Cardiac muscle cell (in vitro differentiated cells and primary cell): ENCODE results near the gene ECI1. TPM values are rescaled to one million over a fixed set of nuclear protein-coding genes. Genes with fewer than 3 reads are reported as not detected.
"Not testable (repeated sequence)": the region's sequence is repeated elsewhere in the genome, so short reads cannot be mapped to it uniquely, and the experiment has no call there.

ENCODE experiments used
- DNase-seq, 2 donors: peaks; one replicate each; pipeline versions ENCODE4 v3.0.0 to v3.0.0-alpha.2; 2010 to 2017; ENCODE audit warnings: low read depth in 1 of 2, low spot score in 1 of 2
- H3K27ac ChIP-seq: fragments of 200-600 bp; sonication (generic); 2 replicates; pipeline ENCODE4 v1.5.1; 2016
- H3K27me3 ChIP-seq: fragments of 200-600 bp; sonication (generic); 2 replicates; pipeline ENCODE4 v1.6.0; 2016; ENCODE audit warnings: control low read depth
- H3K36me3 ChIP-seq: fragments of 200-600 bp; sonication (generic); 2 replicates; pipeline ENCODE4 v1.5.1; 2016; ENCODE audit warnings: control low read depth
- H3K4me1 ChIP-seq: fragments of 200-600 bp; sonication (generic); 2 replicates; pipeline ENCODE4 v1.8.1; 2017; ENCODE audit warnings: low read depth, mild to moderate bottlenecking, mixed run types
- H3K4me3 ChIP-seq: fragments of 200-600 bp; sonication (generic); 2 replicates; pipeline ENCODE4 v1.5.1; 2016; ENCODE audit warnings: mild to moderate bottlenecking
- H3K9me3 ChIP-seq: fragments of 200-600 bp; sonication (generic); 2 replicates; pipeline ENCODE4 v1.5.1; 2017; ENCODE audit warnings: low read depth, mild to moderate bottlenecking, control low read depth
- polyA plus RNA-seq: library from polyadenylated mRNA; unstranded; fragments of >200 nt; fragmentation: Nextera tagmentation; extraction: Ambion mirVana; gene quantifications from 2 replicates; pipeline ENCODE4 v1.2.1, GENCODE V29; 2016
- total RNA-seq: library from RNA; depleted of rRNA; stranded (reverse); fragments of >200 nt; gene quantifications from 2 replicates; pipeline ENCODE4 v1.2.3, GENCODE V29; 2016
- TF ChIP-seq, protein P1 (sequence below): IDR thresholded peaks from 2 replicates; pipeline ENCODE4 v1.5.1; 2012; ENCODE audit warnings: low read depth, mild to moderate bottlenecking, low read length

ECI1 gene
- total and polyA plus RNA-seq, 2 experiments from 2014 or later: 137 to 343 TPM

DNA sequence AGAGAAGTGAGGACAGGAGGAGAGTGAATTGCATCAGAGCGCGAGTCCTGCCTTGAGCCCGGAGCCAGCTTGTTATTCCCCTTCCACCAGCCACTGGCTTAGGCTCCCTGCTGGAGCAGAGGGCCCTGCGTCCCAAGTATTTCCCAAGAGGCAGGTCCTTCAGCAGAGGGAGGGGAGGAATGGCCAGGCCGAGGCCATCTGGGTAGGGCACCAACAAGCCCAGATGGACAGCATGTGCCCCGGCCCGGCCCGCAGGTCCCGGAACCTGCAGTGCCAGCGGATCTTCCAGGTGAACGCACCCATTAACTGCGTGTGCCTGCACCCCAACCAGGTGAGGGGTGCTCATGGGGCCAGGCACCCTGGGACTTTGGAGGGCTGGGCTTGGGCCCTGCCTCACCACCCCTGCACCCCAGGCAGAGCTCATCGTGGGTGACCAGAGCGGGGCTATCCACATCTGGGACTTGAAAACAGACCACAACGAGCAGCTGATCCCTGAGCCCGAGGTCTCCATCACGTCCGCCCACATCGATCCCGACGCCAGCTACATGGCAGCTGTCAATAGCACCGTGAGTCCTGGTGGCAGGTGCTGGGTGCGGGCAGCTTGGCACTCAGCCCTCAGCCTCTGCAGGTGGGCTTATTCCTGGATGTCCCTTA is 44.5 kb downstream of the ECI1 start:
- Histone ChIP-seq H3K4me1 (peaks cover 19% of the 10 kb centered on the region), H3K36me3 (peaks cover 5% of the 10 kb centered on the region), H3K4me3 (no peak overlapping the region), H3K27ac (no peak overlapping the region), H3K27me3 (no peaks in the 10 kb centered on the region), H3K9me3 (no peaks in the 10 kb centered on the region)
- TF ChIP-seq, protein P1, sequence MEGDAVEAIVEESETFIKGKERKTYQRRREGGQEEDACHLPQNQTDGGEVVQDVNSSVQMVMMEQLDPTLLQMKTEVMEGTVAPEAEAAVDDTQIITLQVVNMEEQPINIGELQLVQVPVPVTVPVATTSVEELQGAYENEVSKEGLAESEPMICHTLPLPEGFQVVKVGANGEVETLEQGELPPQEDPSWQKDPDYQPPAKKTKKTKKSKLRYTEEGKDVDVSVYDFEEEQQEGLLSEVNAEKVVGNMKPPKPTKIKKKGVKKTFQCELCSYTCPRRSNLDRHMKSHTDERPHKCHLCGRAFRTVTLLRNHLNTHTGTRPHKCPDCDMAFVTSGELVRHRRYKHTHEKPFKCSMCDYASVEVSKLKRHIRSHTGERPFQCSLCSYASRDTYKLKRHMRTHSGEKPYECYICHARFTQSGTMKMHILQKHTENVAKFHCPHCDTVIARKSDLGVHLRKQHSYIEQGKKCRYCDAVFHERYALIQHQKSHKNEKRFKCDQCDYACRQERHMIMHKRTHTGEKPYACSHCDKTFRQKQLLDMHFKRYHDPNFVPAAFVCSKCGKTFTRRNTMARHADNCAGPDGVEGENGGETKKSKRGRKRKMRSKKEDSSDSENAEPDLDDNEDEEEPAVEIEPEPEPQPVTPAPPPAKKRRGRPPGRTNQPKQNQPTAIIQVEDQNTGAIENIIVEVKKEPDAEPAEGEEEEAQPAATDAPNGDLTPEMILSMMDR: no peak
- peak in 1 of 2 donors; percentile 27 for DNase-seq

GRCh38 chr16:2206420-2206779 is 45.0 kb downstream of the ECI1 start:
- H3K4me1 ChIP-seq: peaks cover 19% of the 10 kb centered on the region
- H3K27me3 ChIP-seq: no peaks in the 10 kb centered on the region
- DNase-seq: no peak
- H3K4me3 ChIP-seq: peak overlapping the region; percentile 75
- no peaks in the 10 kb centered on the region for H3K9me3 ChIP-seq
- H3K27ac ChIP-seq: no peak overlapping the region
- TF ChIP-seq, protein P1: no peak
- H3K36me3 ChIP-seq: peaks cover 5% of the 10 kb centered on the region

- no peaks in the 10 kb centered on the region for H3K9me3 ChIP-seq
- peaks cover 17% of the 10 kb centered on the region for H3K4me1 ChIP-seq
- peaks cover 5% of the 10 kb centered on the region for H3K36me3 ChIP-seq
- no peak for DNase-seq
- peak overlapping the region; percentile 6 for H3K27ac ChIP-seq
- TF ChIP-seq, protein P1: no peak
- H3K27me3 ChIP-seq: no peaks in the 10 kb centered on the region
- peak overlapping the region; percentile 75 for H3K4me3 ChIP-seq
Measured at GRCh38 chr16:2205967-2206313, 45.4 kb downstream of the ECI1 start.

DNA sequence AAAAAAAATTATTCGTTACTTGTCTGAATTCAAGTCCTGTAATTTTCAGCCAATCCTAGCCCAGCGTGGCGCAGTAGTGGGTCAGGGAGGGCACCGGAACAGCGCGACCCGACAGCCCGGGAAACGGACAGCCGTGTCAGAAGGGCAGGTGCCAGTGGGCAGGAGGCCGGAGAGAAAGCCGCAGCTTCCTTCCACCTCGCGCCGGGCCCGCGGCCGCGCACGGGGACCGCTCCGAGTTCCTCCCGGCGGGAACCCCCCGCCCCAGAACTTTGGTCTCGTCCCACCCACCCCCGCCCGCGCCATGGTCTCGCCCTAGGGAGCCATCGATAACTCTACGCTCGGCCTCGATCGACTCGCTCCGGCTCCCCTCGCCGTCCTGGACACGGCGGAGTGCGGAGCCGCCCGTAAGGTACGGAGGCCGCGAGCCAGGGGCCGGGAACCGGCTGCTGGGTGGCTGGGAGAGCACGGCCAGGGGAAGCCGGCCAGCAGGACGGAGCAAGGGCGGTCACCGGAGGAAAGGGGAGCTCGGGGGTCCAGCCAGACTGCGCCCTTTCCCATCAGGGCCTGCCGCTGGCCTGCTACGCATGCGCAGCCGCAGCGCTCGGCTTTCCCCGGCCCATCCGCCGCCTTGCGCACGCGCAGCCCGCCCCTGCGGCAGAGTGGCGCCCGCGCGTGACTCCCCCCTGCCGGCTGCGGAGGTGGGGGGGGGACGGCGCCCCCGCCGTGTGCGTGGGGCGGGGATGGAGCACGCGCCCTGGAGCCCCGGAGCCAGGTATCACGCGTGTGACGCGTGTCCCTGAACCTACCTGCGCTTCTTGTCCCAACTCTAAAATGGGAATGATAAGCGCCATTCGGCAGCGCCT is 46.1 kb downstream of the ECI1 start, which contains the start of gene MLST8:
Gene MLST8 (plus strand): TSS at position 351 of the 863 bp plus-strand sequence. CDS start 632 bp downstream, outside the sequence.
- DNase-seq: peak; percentile 91 to 92
- Histone ChIP-seq H3K9me3 (no peaks in the 10 kb centered on the region), H3K4me3 (peak within 1 kb of the TSS; percentile 75), H3K4me1 (peaks cover 11% of the 10 kb centered on the region), H3K27ac (peak within 1 kb of the TSS; percentile 96), H3K27me3 (peaks cover under 1% of the 10 kb centered on the region), H3K36me3 (peaks cover 5% of the 10 kb centered on the region)
- TF ChIP-seq, protein P1: peak; percentile 29

GRCh38 chr16:2204416-2205103 is 46.8 kb downstream of the ECI1 start:
- Histone ChIP-seq H3K27me3 (peaks cover 8% of the 10 kb centered on the region), H3K4me1 (peaks cover 4% of the 10 kb centered on the region), H3K4me3 (peak overlapping the region; percentile 75), H3K36me3 (peaks cover 4% of the 10 kb centered on the region), H3K9me3 (no peaks in the 10 kb centered on the region), H3K27ac (peak overlapping the region; percentile 96)
- no peak for DNase-seq
- TF ChIP-seq, protein P1: no peak

GRCh38 chr16:2203119-2203688 is 48.2 kb downstream of the ECI1 start:
- H3K27ac ChIP-seq, H3K4me1 ChIP-seq, DNase-seq: not testable (repeated sequence)

More at GRCh38 chr16:2203119-2203688, 48.2 kb downstream of the ECI1 start:
- peaks cover 20% of the 10 kb centered on the region for H3K27me3 ChIP-seq
- not testable (repeated sequence) for H3K9me3 ChIP-seq, H3K36me3 ChIP-seq, H3K4me3 ChIP-seq
